ENCODE data around the gene RNASEH2B. TPM values are rescaled to one million over a fixed set of nuclear protein-coding genes. Genes with fewer than 3 reads are reported as not detected.
A peak's percentile ranks its signal among the peaks of the same experiment; 100 is the strongest.

Gene RNASEH2B
- total RNA-seq, 3 donors from 2014 or later, result 37.8 to 69.8 (median 61.6) TPM

DNA sequence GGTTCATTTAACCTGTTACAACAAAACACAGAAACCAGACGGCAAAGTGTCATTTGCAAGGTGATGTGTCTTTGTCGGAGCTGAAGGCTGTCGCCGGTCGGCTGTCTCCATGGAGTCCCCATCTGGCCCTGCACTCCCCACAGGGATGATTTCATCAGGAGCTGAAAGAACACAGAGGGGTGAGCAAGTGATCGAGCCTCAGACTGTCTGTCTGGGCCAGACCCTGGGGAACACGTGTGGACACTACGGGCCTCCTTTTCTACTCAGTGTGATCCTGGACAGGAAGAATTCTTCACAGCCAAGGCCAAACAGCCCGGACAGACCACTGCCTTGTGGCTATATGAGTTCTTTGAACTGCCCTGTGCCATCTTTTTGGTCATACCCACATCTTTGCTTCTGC lies 85.1 kb downstream of the RNASEH2B start:
- TF ChIP-seq POLR2AphosphoS5 (IDR thresholded peaks at IDR 0.05) (no peak), CTCF (IDR thresholded peaks at IDR 0.05) (no peak), POLR2A (IDR thresholded peaks at IDR 0.05) (no peak)
- intact Hi-C loops (cut with DNase I; ENCODE audit: low total_unique reads), result no loop called here
- peak overlapping the region in 1 of 2 donors; percentile 35 for H3K27ac ChIP-seq

GRCh38 chr13:50995854-50996253 lies 86.3 kb downstream of the RNASEH2B start:
- Histone ChIP-seq H3K4me1 (no peaks in the 10 kb centered on the region), H3K27ac (no peak overlapping the region), H3K27me3 (no peaks in the 10 kb centered on the region), H3K4me3 (no peak overlapping the region), H3K36me3 (no peaks in the 10 kb centered on the region), H3K9me3 (no peaks in the 10 kb centered on the region)
- intact Hi-C loops (cut with DNase I; ENCODE audit: low total_unique reads), result no loop called here
- TF ChIP-seq POLR2A (IDR thresholded peaks at IDR 0.05) (no peak), POLR2AphosphoS5 (IDR thresholded peaks at IDR 0.05) (no peak), CTCF (IDR thresholded peaks at IDR 0.05) (no peak)
- no peak for DNase-seq (ENCODE audit: low spot score in 2 of 2)

More for the DNA sequence above, 85.1 kb downstream of the RNASEH2B start:
- Histone ChIP-seq H3K9me3 (no peaks in the 10 kb centered on the region), H3K27me3 (no peaks in the 10 kb centered on the region), H3K4me3 (no peak overlapping the region), H3K36me3 (no peaks in the 10 kb centered on the region), H3K4me1 (no peaks in the 10 kb centered on the region)
- DNase-seq (ENCODE audit: low spot score in 2 of 2), result no peak

GRCh38 chr13:50998326-50998725 lies 88.7 kb downstream of the RNASEH2B start:
- Histone ChIP-seq H3K4me1 (no peaks in the 10 kb centered on the region), H3K36me3 (no peaks in the 10 kb centered on the region), H3K27me3 (no peaks in the 10 kb centered on the region), H3K4me3 (no peak overlapping the region), H3K27ac (no peak overlapping the region), H3K9me3 (no peaks in the 10 kb centered on the region)
- DNase-seq (ENCODE audit: low spot score in 2 of 2), result no peak
- intact Hi-C loops (cut with DNase I; ENCODE audit: low total_unique reads), result no loop called here
- TF ChIP-seq POLR2A (IDR thresholded peaks at IDR 0.05) (no peak), POLR2AphosphoS5 (IDR thresholded peaks at IDR 0.05) (no peak), CTCF (IDR thresholded peaks at IDR 0.05) (no peak)

DNA sequence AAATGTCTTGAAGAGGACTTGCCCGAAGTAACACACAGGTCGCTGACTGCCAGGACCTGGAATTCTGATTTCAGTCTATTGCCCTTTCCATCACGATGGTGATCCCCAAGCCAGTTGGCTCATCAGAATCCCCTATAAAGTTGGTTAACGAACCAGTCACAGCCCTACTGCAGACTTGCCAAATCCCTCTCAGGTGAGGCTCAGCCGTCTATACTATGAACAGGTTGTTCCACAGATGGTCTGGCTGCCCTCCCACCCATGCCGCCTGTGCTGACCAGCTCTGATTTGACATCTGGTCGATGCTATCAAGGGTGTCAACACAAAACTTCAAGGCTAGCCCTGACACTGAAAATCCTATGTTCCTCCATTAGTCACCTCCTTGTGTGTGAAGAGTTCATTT lies 90.0 kb downstream of the RNASEH2B start:
- DNase-seq (ENCODE audit: low spot score in 2 of 2), result no peak
- H3K9me3 ChIP-seq, result no peaks in the 10 kb centered on the region
- H3K27ac ChIP-seq, result no peak overlapping the region
- TF ChIP-seq CTCF (IDR thresholded peaks at IDR 0.05) (no peak), POLR2A (IDR thresholded peaks at IDR 0.05) (no peak), POLR2AphosphoS5 (IDR thresholded peaks at IDR 0.05) (no peak)
- H3K4me3 ChIP-seq, result no peak overlapping the region
- H3K36me3 ChIP-seq, result no peaks in the 10 kb centered on the region
- H3K4me1 ChIP-seq, result no peaks in the 10 kb centered on the region
- intact Hi-C loops (cut with DNase I; ENCODE audit: low total_unique reads), result no loop called here
- H3K27me3 ChIP-seq, result no peaks in the 10 kb centered on the region

GRCh38 chr13:51000061-51000460 lies 90.5 kb downstream of the RNASEH2B start:
- Histone ChIP-seq H3K27me3 (no peaks in the 10 kb centered on the region), H3K4me1 (no peaks in the 10 kb centered on the region), H3K9me3 (no peaks in the 10 kb centered on the region), H3K36me3 (no peaks in the 10 kb centered on the region), H3K27ac (peak overlapping the region in 1 of 2 donors; percentile 48), H3K4me3 (no peak overlapping the region)
- TF ChIP-seq POLR2A (IDR thresholded peaks at IDR 0.05) (no peak), CTCF (IDR thresholded peaks at IDR 0.05) (no peak), POLR2AphosphoS5 (IDR thresholded peaks at IDR 0.05) (no peak)
- intact Hi-C loops (cut with DNase I; ENCODE audit: low total_unique reads), result no loop called here
- no peak for DNase-seq (ENCODE audit: low spot score in 2 of 2)

Data from breast epithelium (tissue), 4 donors.